SH-SY5Y (cell line): ENCODE data around the gene ZKSCAN1.

Experiments used
- GATA2 ChIP-seq: IDR thresholded peaks from 2 replicates; pipeline ENCODE4 v1.6.1; 2011; ENCODE audit warnings: mild to moderate bottlenecking, low read depth, low read length
- GATA3 ChIP-seq: IDR thresholded peaks from 2 replicates; pipeline ENCODE4 v1.6.1; 2011; ENCODE audit warnings: low read depth, mild to moderate bottlenecking, low read length, moderate library complexity

GRCh38 chr7:100088095-100088620 is 72.8 kb downstream of the ZKSCAN1 start:
- TF ChIP-seq GATA3: no peak
- no peak for TF ChIP-seq GATA2
